ENCODE results near the gene USP7.

Gene USP7

DNA sequence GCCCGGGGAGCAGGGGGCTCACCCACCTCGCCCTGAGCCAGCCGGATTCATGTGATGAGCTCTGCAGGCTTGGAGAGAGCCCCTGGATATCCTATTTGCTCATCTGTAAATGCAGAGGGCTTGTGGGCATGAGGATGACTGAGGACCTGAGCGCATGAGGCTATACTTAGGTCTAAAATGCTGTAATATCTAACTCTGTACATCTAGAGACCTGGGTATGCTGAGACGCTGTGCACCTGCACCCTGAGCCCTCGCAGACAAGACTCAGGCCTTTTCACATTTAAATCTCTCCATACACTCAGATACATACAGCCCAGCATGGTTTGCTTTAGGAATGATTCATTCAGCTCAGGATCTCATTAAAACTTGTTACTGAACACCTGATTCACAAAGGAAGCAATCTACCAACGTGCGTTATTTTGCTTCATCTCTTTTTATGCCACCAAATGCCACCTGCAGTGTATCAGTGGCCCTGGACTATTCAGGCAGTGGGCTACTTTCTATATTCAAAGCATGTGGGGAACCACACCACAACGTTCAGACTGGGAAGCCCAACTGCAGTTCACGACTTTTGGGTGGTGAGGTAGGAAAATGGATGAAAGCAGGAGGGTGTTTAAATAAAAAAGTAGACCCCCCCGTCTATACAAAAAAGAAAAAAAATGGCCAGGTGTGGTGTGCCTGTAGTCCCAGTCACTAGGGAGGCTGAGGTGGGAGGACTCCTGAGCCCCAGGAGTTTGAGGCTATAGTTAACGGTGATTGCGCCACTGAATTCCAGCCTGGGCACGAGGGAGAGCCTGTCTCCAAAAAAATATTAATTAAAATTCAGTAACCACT, 12.0 kb downstream of the USP7 start:
- DNase-seq, result no peak

DNA sequence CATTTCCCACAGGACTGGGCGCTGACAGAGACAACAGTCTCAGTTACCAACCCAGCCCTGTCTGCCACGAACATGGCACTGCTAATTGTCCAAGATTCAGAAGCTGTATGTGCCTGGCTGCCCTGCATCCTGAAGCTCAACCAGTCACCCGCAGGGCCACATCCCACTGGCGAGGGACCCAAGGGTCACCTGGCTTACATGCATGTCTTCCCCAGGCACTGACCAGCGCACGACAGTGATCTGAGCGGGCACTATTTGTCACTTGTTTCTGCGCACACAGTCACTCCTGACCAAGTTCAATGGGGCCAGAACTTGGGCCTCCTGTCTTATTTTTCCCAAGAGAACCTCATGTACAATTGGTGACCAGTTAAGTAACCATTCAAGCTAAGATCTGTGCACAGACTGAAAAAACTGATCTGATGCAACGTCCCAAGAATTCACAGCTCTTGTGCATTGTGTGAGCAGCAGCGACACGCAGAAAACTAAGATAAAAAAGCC, 13.1 kb downstream of the USP7 start:
- no peak for DNase-seq

DNA sequence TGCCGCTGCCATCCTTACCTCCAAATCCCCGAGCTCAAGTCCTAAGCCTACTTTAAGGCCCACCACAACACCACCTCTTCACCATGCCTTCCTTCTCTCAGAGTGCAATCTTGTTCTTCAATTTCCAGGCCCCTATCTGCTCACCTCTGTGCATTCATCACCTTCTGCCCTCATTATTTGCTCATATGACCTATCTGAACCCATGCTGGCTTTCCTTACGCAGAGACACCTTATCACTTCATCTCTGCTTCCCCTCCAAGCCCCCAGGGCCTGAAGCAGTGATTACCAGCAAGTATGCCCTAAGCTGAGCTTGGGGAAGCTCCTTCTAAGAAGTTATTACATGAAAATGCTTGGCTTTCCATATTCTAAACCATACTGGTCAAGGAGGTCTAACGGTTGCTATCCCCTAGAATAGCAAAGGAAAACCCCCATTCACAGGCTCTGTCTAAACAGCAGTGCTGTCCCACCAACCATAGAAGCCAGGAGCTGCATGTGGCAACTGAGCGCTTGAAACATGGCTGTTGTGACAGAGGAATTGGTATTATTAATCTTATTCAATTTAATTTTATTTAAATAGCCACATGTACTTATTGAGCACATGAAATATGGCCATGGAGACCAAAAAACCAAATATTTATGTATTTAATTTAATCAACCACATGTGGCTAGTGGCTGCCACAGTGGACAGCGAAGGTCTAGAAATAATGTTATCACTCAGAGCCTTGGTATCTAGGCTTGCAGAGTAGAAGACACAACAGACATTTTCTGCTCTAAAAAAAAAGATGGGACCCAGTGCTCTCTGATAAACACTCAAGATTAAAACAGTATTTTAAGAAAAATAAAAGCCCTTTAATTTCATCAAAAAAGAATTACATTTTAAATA, 13.9 kb downstream of the USP7 start:
- no peak for DNase-seq

DNA sequence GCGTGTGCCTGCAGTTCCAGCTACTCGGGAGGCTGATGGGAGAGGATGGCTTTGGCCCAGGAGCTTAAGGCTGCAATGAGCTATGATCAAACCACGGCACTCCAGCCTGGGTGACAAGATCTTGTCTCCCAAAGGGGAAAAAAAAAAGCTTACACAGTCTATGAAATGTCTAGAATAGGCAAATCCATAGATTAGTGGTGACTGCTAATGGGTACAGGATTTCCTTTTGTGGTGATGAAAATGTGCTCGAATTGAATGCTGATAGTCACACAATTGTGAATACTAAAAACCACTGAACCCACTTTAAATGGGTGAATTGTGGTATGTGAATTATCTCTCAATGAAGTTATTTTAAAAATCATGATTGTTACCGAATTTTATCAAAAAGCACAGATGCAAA, 14.9 kb downstream of the USP7 start:
- DNase-seq, result no peak

DNA sequence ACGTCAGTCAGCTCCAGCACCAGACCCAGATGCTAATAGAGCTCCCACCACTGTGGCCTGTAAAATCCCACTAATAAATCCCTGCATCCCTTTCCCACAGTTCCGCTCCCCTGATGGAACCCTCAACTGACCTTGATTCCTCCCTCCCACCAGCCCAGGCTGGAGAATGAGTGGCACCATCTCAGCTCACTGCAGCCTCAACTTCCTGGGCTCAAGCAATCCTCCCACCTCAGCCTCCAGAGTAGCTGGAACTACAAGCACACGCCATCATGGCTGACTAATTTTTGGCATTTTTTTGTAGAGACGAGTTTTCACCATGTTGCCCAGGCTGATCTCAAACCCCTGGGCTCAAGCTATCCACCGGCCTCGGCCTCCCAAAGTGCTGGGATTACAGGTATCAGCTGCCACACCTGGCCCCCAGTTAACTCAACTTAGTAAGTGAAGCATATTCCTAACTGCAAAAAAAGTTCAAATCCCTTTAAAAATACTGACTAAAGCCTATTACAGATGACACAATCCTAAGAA, 15.6 kb downstream of the USP7 start:
- DNase-seq, result no peak

DNA sequence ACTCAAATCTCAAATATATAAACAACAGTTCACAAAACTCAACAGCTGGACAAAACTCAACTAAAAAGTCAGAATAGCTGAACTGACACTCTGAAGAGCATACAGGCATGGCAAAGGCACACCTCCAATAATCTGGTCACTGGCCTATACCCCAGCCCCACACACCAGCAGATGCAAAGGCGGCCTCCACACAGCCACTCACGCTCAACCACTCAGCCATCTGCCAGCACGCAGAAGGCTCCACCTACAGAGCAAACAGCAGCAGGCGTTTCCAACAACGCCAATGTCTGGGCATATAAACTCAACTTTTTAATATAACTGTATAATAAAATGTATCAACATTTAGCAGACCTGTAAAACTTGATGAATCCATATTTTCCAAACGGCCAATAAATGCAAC, 17.2 kb downstream of the USP7 start:
- no peak for DNase-seq

DNA sequence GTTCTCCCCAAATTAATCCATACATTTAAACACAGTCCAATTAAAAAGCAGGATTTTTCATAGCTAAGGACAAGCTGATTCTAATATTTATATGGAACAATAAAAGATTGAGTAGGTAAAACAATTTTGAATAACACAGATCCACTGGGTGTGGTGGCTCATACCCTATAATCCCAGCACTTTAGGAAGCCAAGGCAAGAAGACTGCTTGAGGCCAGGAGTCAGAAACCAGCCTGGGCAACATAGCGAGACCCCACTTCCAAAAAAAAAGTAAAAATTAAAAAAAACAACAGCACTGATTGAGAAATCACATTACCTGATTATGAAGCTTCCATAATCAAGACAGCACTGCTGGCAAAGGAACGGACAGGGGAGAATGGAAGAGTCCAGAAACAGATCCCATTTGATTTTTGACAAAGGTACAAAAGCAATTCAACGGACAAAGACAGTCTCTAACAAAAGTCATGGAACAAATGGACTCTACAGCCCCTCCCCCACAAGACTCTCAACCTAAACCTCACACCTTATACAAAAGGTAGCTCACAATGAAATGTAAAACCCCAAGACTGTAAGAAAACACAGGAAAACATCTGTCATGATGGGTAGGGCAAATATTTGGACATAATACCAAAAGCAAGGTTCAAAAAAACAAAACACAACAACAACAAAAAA, 17.9 kb downstream of the USP7 start:
- no peak for DNase-seq

DNA sequence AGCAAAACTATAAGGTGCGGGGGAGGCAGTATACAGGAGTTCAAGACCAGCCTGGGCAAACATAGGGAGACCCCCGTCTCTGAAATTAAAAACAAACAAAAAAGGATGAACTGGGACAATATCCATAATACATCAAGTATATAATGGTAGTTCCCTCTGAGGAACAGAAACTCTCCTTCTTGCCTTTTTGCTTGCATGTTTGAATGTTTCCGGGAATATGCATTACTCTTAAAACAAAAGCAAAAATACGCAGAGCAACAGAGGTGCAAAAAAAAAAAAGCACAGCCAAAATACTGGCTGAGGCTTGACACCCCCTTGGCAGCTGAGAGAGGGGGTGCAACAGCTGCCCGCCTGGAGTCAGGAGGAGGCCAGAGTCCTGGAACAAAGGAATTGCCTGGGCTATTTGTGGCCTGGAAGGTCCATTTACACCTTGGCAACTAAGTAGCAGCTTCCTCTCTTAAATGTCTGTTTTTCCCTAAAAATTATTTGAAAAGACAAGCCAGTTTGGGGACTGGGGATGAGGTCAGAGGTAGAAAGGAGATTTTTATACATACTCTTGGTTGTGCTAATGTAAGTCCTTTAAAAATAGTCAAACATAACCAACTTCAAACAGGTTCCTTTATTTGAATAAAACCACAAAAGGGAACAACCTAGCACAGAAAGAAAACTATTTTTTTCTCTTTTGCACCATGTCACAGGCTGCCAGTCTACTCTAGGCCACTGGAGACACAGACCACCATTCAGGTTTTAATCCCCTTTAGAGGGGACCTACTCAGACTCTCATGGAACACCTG, 19.5 kb downstream of the USP7 start:
- no peak for DNase-seq

DNA sequence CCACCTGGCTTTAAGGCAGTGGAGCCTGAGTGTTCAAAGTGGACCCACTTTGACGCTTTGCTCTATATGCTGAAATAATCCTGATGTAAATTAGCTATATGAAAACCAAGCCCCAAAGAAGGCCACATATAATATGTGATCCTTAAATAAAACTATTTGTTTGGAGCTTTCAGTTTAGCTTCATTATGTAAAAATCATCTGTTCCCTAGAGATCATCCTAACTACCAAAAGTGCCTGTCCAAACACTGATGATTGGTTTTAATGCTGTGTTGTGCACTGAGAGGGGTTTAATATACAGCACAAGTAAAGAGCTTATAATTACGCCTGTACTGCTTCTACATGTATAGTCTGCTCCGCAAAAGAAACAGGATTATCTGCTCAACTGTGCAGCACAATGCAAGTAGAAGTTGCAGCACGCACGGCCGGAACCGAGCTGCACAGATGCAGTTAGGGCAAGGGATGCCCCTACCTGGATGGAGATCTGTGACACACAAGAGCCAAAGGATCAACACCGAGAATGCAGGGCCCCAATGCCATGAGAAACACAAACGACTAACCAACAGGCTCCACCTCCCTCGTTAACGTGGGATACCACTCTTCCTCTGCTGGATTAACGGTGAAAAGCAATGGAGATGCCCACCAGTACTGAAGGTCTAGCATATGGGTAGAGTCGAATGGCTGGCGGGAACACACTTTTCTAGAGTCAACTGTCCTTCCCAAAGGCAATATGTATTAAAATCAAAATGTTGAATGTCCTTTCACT, 20.5 kb downstream of the USP7 start:
- no peak for DNase-seq

DNA sequence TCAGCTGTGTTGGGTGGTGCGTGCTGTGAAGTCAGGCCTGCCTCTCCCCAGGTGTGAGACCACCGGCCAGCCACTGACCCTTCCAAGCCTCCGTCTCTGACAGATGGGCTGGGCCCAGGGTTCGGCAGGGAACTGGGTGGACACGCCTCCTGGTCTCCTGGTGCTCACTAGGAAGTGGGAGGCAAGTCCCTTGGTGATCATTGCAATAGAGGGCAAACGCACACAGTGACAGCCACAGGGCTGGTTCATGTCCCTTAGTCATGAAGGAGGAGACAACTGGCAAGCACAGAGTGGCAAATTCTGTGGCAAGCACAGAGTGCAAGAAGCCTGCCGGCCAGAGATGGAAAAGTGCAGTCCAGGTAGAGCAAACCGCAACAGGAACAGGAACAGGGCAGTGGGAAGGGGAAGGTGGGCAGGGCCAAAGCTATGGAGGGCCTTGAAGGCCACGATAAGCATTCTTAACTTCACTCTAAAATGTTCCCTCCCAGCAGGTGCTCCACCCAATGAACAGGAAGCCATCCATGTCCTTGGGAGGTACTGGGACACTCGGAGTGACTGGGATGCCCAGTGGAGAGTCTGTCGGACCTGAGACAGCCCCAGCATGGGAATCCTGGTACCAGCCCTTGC, 21.9 kb downstream of the USP7 start:
- no peak for DNase-seq

DNA sequence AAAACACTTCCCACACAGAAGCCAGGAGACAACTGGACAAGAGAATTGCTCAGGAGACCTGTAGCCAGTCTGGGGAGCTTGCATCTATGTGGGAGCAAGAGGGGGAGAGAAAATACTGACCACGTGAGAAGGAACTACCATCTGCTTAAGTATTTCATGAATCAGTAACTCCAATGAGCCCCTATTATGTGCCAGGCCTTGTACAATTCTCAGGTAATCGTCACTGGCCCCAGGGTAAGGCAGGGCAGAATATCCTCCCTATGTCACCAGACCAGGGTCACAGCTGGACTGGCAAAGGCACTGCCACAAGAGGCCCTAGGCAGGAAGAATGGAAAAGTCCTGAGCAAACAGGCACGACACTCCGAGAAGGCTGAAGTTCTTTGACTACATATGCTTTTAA, 25.9 kb downstream of the USP7 start:
- no peak for DNase-seq

DNA sequence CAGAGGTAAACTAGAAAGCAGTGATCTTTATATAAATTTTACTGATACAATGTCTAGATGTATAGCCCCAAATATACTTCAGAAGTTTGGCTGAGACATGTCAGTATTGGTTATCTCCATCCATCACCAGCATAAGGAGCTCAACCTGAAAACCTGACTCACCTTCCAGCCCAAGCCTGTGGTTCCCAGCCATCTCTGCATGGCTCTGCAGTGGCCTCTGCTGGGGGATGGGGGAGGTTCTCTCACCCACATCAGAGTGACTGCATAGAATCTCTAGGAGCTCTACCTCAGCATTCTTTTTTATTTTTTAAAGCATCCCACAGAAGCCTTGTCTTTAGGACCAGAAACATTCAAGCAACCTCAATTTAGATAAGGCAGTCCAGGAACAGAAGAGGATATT, 27.3 kb downstream of the USP7 start:
- peak; percentile 56 for DNase-seq

DNA sequence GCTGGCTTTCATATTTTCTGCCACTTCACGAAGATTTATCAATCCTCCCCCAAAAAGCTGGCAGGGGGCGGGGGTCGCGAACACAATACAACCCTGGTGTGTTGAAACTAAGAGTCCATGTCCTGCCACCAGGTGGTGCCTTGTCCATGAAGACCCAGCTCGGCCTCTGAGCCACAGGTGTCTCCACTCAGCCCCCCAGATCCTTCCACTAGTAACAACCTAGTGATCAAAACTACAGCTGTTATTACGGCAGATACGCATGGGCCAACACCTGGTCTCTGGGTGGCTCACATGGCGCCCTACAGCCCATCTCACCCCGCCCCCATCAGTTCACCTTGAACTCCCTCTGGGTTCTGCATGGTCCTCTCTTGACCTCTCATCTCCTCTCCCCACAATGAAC, 27.7 kb downstream of the USP7 start:
- no peak for DNase-seq

DNA sequence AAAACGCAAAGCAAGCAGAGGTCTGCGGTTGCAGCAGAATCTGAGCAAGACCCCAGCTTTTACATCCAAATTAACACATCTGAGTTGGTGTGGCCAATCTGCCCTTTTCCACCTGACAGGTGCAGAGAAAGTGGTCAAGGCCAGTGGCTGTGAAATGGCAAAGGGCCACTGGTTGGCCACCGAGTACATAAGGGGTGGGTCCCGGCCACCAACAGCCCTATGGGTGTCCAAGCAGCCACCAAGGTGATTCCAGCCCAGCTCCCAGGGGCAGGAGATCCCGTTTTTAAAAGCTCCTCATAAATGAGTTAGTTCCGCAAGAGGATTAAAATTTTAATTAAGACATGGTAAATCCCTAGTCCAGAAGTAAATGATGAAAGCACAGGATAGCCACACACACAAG, 29.1 kb downstream of the USP7 start:
- no peak for DNase-seq

DNA sequence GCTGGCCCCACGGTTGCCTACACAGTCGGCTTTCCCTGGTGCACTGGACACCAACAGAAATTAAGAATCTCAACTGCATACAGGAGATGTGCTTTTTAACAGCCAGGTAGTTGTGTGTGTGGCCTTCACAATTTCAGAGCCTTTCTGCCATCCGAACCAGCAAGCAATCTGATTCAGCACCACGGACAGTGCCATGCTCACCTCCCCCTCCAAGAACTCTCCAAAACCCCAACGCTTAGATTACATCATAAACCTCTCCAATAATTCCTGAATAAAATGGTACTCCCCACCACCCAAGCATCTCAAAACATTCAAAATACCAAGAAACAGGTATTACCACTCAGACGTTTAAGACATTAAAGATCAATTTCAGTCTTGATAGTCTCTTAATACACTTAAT, 31.8 kb downstream of the USP7 start:
- peak; percentile 49 for DNase-seq

DNA sequence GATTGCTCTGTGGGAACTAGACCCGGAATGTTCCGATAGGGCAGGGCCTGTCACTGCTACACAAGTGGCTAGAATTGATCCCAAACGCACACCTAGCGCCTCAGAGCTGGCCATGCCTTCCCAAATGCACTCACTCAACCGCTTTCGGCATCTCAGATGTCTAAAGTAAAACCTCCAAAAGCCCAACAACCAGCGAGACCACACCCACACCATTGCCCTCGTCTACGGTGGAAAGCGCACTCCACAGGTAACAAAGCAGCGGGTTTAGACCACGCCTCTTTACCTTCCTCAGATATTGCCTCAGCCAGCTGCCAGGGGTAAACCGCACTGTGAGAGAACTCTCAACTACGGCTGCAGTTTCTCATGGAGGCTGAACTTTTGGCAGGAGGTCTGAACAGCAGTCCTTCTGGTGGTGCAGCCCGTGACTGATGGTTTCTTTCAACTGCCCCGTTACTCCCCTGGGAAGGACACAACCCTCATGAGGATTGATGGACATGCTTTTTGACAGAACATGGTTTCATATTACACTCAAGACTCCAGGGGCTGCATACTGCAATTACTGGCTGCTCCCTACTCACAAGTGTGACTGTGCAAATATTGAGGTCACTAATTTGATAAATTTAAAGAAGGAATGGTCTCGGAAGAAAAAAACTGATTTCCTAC, 34.5 kb downstream of the USP7 start:
- DNase-seq, result no peak

DNA sequence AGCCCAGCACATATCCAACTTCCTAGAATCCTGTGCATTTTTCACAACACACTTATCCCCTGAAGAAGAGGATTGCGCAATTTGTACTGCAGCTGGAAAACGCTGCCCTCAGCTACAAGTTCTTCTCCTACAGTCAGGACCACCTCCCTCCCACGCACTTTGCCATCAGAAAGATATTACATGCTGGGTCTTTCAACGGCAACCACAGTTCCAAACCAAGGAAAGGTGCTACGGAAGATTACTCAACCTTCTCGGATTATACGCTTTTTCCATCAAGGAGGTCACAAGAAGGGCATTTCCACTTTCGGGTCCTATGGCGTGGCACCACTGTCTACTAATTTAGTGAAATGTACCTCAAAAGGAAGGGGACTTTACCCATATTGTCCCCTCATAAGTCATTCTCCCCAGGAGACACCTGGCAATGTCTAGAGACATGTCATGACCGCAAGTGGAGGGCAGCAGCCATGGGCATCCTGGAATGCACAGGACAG, 35.2 kb downstream of the USP7 start:
- no peak for DNase-seq

DNA sequence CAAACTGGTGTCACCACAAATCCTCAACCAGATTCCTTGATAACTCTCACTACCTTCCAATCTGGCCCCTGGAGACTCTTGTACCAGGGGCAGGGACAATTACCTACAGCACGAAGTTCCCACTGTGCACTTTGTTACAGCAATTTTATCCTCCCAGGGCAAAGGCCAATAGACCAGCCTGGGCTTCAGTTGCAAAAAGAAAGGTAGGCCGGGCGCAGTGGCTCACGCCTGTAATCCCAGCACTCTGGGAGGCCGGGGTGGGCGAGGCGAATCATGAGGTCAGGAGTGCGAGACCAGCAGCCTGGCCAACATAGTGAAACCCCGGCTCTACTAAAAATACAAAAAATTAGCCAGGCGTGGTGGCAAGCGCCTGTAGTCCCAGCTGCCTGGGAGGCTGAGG, 36.9 kb downstream of the USP7 start:
- no peak for DNase-seq

DNA sequence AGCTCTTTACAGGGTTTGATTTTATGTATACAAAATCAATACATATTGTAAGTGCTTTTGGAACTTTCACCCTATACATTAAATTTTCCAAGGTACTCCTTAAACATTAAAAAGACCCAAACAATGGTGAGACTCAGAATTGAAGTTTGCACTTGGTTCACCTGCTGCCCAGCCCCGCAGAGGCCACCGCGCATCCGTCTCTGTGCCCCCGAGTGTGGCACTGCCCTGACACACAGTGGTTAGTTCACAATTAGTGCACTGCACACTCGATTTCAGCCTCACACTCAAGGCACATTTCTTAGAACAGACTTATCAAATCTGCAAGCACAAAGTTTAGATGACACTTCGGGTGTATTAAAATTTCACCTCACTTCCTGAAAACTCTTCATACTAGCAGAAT, 38.3 kb downstream of the USP7 start:
- DNase-seq, result no peak

DNA sequence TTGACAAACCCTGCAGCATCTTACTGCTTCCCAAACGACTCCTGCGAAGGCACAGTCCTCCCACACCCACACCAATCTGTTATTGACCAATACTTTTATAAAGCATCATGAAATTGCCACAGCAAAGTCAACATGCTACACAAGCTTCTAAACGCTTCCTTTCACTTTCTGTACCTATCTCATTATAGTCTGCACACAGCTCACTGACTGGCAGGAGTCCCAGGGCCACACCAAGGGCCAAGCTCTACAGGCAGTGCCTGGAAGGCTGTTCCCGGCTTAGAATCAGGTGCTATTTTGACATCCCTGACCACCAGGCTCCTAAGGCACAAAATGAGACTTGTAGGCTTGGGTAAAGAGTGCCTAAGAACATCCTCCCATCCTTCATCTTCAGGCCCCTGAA, 39.5 kb downstream of the USP7 start:
- DNase-seq, result no peak

All from T-helper 9 cell (primary cell).